Tibial nerve (tissue), 3 donors: ENCODE measurements around the gene GPX2.

Experiments
- POLR2A ChIP-seq, 2 donors: fragments of 450-650 bp; IDR thresholded peaks; one replicate each; pipeline ENCODE4 v1.6.1; 2017; ENCODE audit warnings: antibody characterized with exemption in 2 of 2, mild to moderate bottlenecking in 2 of 2, moderate library complexity in 2 of 2
- TF ChIP-seq, protein P1 (sequence below), 5 experiments: fragments of 200-600 bp in 3 of 5; fragments of 450-650 bp in 2 of 5; sonication (generic) in 3 of 5; IDR thresholded peaks; one replicate each; pipeline ENCODE4 v1.5.1; 2016 to 2019; ENCODE audit warnings: antibody characterized with exemption in 5 of 5, mild to moderate bottlenecking in 3 of 5, moderate library complexity in 2 of 5

- TF ChIP-seq, protein P1, sequence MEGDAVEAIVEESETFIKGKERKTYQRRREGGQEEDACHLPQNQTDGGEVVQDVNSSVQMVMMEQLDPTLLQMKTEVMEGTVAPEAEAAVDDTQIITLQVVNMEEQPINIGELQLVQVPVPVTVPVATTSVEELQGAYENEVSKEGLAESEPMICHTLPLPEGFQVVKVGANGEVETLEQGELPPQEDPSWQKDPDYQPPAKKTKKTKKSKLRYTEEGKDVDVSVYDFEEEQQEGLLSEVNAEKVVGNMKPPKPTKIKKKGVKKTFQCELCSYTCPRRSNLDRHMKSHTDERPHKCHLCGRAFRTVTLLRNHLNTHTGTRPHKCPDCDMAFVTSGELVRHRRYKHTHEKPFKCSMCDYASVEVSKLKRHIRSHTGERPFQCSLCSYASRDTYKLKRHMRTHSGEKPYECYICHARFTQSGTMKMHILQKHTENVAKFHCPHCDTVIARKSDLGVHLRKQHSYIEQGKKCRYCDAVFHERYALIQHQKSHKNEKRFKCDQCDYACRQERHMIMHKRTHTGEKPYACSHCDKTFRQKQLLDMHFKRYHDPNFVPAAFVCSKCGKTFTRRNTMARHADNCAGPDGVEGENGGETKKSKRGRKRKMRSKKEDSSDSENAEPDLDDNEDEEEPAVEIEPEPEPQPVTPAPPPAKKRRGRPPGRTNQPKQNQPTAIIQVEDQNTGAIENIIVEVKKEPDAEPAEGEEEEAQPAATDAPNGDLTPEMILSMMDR (IDR thresholded peaks at IDR 0.05) = no peak
- TF ChIP-seq POLR2A (IDR thresholded peaks at IDR 0.05) = no peak
Measured at GRCh38 chr14:64912261-64912660, 30.3 kb downstream of the GPX2 start.
